Measurements from ENCODE around the gene PCDH19.
"Not testable (repeated sequence)": the region's sequence is repeated elsewhere in the genome, so short reads cannot be mapped to it uniquely, and the experiment has no call there.

Gene PCDH19

GRCh38 chrX:100409610-100410590 lies at the start of gene PCDH19:
Gene PCDH19, minus strand, starts transcription at chrX:100410273. Its CDS starts 1,676 bp downstream, at chrX:100408597.
- no peak within 1 kb of the TSS for H3K27ac ChIP-seq
- no peak for TF ChIP-seq ZFX (IDR thresholded peaks at IDR 0.05; ENCODE audit: borderline replicate concordance)
- TF ChIP-seq CTCF (IDR thresholded peaks at IDR 0.05), result no peak

DNA sequence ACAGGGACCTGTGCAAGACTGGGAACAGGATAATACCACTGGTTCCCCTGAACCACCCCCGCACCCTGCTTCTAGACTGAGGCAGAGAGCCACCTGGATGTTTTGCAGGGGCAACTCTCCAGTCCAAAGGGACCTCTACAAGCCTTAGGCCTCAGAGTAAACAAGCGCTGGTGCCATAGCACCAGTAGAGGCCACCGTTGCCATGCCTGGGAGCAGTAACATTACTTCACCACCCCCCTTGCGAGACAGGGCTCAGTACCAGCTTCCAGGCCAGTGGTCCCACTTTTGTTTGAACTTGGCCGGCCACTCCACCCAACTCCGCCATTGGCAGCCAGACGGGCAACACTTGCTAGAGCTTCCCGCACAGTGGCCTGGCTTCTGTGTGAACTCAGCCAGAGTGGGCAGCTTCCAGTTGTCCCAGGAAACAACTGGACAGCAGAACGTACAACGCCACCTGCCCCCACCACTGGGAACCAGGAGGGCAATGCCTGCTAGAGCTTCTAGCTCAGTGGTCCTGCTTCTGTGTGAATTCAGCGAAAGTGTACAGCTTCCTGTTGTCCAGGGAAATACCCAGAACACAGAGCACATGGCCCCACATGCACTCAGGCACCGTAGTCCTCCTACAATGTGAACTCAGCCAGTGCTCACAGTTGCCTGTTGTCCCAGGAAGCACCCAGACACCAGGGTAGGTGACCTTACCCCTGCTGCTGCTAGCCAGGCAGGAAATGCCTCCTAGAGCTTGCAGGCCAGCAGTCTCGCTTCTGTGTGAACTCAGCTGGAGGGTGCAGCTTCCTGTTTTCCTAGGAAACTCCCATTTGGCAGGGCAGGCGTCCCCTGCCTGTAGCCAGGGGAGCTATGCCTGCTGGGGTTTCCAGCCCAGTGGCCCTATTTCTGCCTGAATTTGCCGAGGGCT lies 39.9 kb upstream of the PCDH19 start:
- TF ChIP-seq CTCF (IDR thresholded peaks at IDR 0.05) (no peak), ZFX (IDR thresholded peaks at IDR 0.05; ENCODE audit: borderline replicate concordance) (no peak)
- no peak overlapping the region for H3K27ac ChIP-seq

GRCh38 chrX:100447655-100448397 lies 37.8 kb upstream of the PCDH19 start:
- no peak overlapping the region for H3K27ac ChIP-seq
- TF ChIP-seq ZFX (IDR thresholded peaks at IDR 0.05; ENCODE audit: borderline replicate concordance) (no peak), CTCF (IDR thresholded peaks at IDR 0.05) (peak; percentile 81)

- TF ChIP-seq CTCF (IDR thresholded peaks at IDR 0.05) (no peak), ZFX (IDR thresholded peaks at IDR 0.05; ENCODE audit: borderline replicate concordance) (no peak)
- no peak overlapping the region for H3K27ac ChIP-seq
Measured at GRCh38 chrX:100445593-100445992, 35.5 kb upstream of the PCDH19 start.

- H3K27ac ChIP-seq, result not testable (repeated sequence)
Measured at GRCh38 chrX:100441321-100441720, 31.2 kb upstream of the PCDH19 start.

GRCh38 chrX:100440006-100440405 lies 29.9 kb upstream of the PCDH19 start:
- TF ChIP-seq ZFX (IDR thresholded peaks at IDR 0.05; ENCODE audit: borderline replicate concordance), result no peak
- no peak for TF ChIP-seq CTCF (IDR thresholded peaks at IDR 0.05)
- H3K27ac ChIP-seq, result no peak overlapping the region

GRCh38 chrX:100435726-100436125 lies 25.7 kb upstream of the PCDH19 start:
- no peak overlapping the region for H3K27ac ChIP-seq
- no peak for TF ChIP-seq CTCF (IDR thresholded peaks at IDR 0.05)
- no peak for TF ChIP-seq ZFX (IDR thresholded peaks at IDR 0.05; ENCODE audit: borderline replicate concordance)

All from 22Rv1 (cell line).